ENCODE measurements around the gene SOX6.
A peak's percentile ranks its signal among the peaks of the same experiment; 100 is the strongest.

The SOX6 gene

GRCh38 chr11:16095756-16096155 lies 260.6 kb downstream of the SOX6 start:
- H3K36me3 ChIP-seq (ENCODE audit: control insufficient read depth, insufficient read depth, low read length), result no peaks in the 10 kb centered on the region
- H3K4me3 ChIP-seq (ENCODE audit: insufficient read depth, low read depth, low read length), result no peak overlapping the region
- no peaks in the 10 kb centered on the region for H3K27me3 ChIP-seq (ENCODE audit: control insufficient read depth, insufficient read depth, low read length, poor library complexity, severe bottlenecking)
- no peaks in the 10 kb centered on the region for H3K4me1 ChIP-seq (ENCODE audit: control insufficient read depth, insufficient read depth, low read length)
- 100% methylated on average over 1 of the region's 1 CpG; no CpG with 5 or more reads in 1 of the 2 experiments for WGBS, 2 experiments
- no peak overlapping the region for H3K27ac ChIP-seq (ENCODE audit: insufficient read depth, low read depth, low read length, poor library complexity, severe bottlenecking)
- H3K9me3 ChIP-seq (ENCODE audit: control insufficient read depth, low read length), result no peaks in the 10 kb centered on the region

GRCh38 chr11:16093889-16094653 lies 262.3 kb downstream of the SOX6 start:
- no peak overlapping the region for H3K4me3 ChIP-seq (ENCODE audit: insufficient read depth, low read depth, low read length)
- H3K36me3 ChIP-seq (ENCODE audit: control insufficient read depth, insufficient read depth, low read length), result no peaks in the 10 kb centered on the region
- no peak overlapping the region for H3K27ac ChIP-seq (ENCODE audit: insufficient read depth, low read depth, low read length, poor library complexity, severe bottlenecking)
- WGBS, 2 experiments, result 94 to 96% methylated on average over 3 of the region's 3 CpGs
- no peaks in the 10 kb centered on the region for H3K27me3 ChIP-seq (ENCODE audit: control insufficient read depth, insufficient read depth, low read length, poor library complexity, severe bottlenecking)
- H3K4me1 ChIP-seq (ENCODE audit: control insufficient read depth, insufficient read depth, low read length), result no peaks in the 10 kb centered on the region
- H3K9me3 ChIP-seq (ENCODE audit: control insufficient read depth, low read length), result no peaks in the 10 kb centered on the region

- Histone ChIP-seq H3K4me1 (ENCODE audit: control insufficient read depth, insufficient read depth, low read length) (no peaks in the 10 kb centered on the region), H3K27ac (ENCODE audit: insufficient read depth, low read depth, low read length, poor library complexity, severe bottlenecking) (no peak overlapping the region), H3K9me3 (ENCODE audit: control insufficient read depth, low read length) (no peaks in the 10 kb centered on the region), H3K4me3 (ENCODE audit: insufficient read depth, low read depth, low read length) (no peak overlapping the region), H3K36me3 (ENCODE audit: control insufficient read depth, insufficient read depth, low read length) (no peaks in the 10 kb centered on the region), H3K27me3 (ENCODE audit: control insufficient read depth, insufficient read depth, low read length, poor library complexity, severe bottlenecking) (no peaks in the 10 kb centered on the region)
- 94 to 100% methylated on average over 1 of the region's 1 CpG for WGBS, 2 experiments
Observed at GRCh38 chr11:16091862-16092261, 264.5 kb downstream of the SOX6 start.

GRCh38 chr11:16089481-16089880 lies 266.9 kb downstream of the SOX6 start:
- Histone ChIP-seq H3K27me3 (ENCODE audit: control insufficient read depth, insufficient read depth, low read length, poor library complexity, severe bottlenecking) (no peaks in the 10 kb centered on the region), H3K36me3 (ENCODE audit: control insufficient read depth, insufficient read depth, low read length) (no peaks in the 10 kb centered on the region), H3K9me3 (ENCODE audit: control insufficient read depth, low read length) (no peaks in the 10 kb centered on the region), H3K4me1 (ENCODE audit: control insufficient read depth, insufficient read depth, low read length) (peaks cover 9% of the 10 kb centered on the region), H3K27ac (ENCODE audit: insufficient read depth, low read depth, low read length, poor library complexity, severe bottlenecking) (no peak overlapping the region), H3K4me3 (ENCODE audit: insufficient read depth, low read depth, low read length) (no peak overlapping the region)
- no CpG with 5 or more reads among the region's 1 CpG for WGBS, 2 experiments

- Histone ChIP-seq H3K4me3 (ENCODE audit: insufficient read depth, low read depth, low read length) (no peak overlapping the region), H3K27ac (ENCODE audit: insufficient read depth, low read depth, low read length, poor library complexity, severe bottlenecking) (no peak overlapping the region), H3K9me3 (ENCODE audit: control insufficient read depth, low read length) (no peaks in the 10 kb centered on the region), H3K27me3 (ENCODE audit: control insufficient read depth, insufficient read depth, low read length, poor library complexity, severe bottlenecking) (no peaks in the 10 kb centered on the region), H3K4me1 (ENCODE audit: control insufficient read depth, insufficient read depth, low read length) (peaks cover 9% of the 10 kb centered on the region), H3K36me3 (ENCODE audit: control insufficient read depth, insufficient read depth, low read length) (no peaks in the 10 kb centered on the region)
- WGBS, 2 experiments, result 100% methylated on average over 1 of the region's 1 CpG; no CpG with 5 or more reads in 1 of the 2 experiments
Observed at GRCh38 chr11:16088774-16089173, 267.6 kb downstream of the SOX6 start.

GRCh38 chr11:16087886-16088285 lies 268.5 kb downstream of the SOX6 start:
- Histone ChIP-seq H3K4me1 (ENCODE audit: control insufficient read depth, insufficient read depth, low read length) (peaks cover 9% of the 10 kb centered on the region), H3K4me3 (ENCODE audit: insufficient read depth, low read depth, low read length) (no peak overlapping the region), H3K9me3 (ENCODE audit: control insufficient read depth, low read length) (no peaks in the 10 kb centered on the region), H3K36me3 (ENCODE audit: control insufficient read depth, insufficient read depth, low read length) (no peaks in the 10 kb centered on the region), H3K27me3 (ENCODE audit: control insufficient read depth, insufficient read depth, low read length, poor library complexity, severe bottlenecking) (no peaks in the 10 kb centered on the region), H3K27ac (ENCODE audit: insufficient read depth, low read depth, low read length, poor library complexity, severe bottlenecking) (no peak overlapping the region)
- 94 to 96% methylated on average over 2 of the region's 2 CpGs for WGBS, 2 experiments

GRCh38 chr11:16086229-16086819 lies 270.0 kb downstream of the SOX6 start:
- 59 to 64% methylated on average over 5 to 7 of the region's 7 CpGs for WGBS, 2 experiments
- peaks cover 17% of the 10 kb centered on the region for H3K4me1 ChIP-seq (ENCODE audit: control insufficient read depth, insufficient read depth, low read length)

GRCh38 chr11:16082095-16083055 lies 274.0 kb downstream of the SOX6 start:
- no peaks in the 10 kb centered on the region for H3K27me3 ChIP-seq (ENCODE audit: control insufficient read depth, insufficient read depth, low read length, poor library complexity, severe bottlenecking)
- H3K27ac ChIP-seq (ENCODE audit: insufficient read depth, low read depth, low read length, poor library complexity, severe bottlenecking), result no peak overlapping the region
- H3K4me1 ChIP-seq (ENCODE audit: control insufficient read depth, insufficient read depth, low read length), result peaks cover 17% of the 10 kb centered on the region
- H3K36me3 ChIP-seq (ENCODE audit: control insufficient read depth, insufficient read depth, low read length), result no peaks in the 10 kb centered on the region
- H3K4me3 ChIP-seq (ENCODE audit: insufficient read depth, low read depth, low read length), result no peak overlapping the region
- H3K9me3 ChIP-seq (ENCODE audit: control insufficient read depth, low read length), result no peaks in the 10 kb centered on the region
- 91% methylated on average over 2 of the region's 2 CpGs for WGBS, 2 experiments

More at GRCh38 chr11:16086229-16086819, 270.0 kb downstream of the SOX6 start:
- H3K27me3 ChIP-seq (ENCODE audit: control insufficient read depth, insufficient read depth, low read length, poor library complexity, severe bottlenecking), result no peaks in the 10 kb centered on the region
- peak overlapping the region; percentile 51 for H3K27ac ChIP-seq (ENCODE audit: insufficient read depth, low read depth, low read length, poor library complexity, severe bottlenecking)
- H3K36me3 ChIP-seq (ENCODE audit: control insufficient read depth, insufficient read depth, low read length), result no peaks in the 10 kb centered on the region
- no peak overlapping the region for H3K4me3 ChIP-seq (ENCODE audit: insufficient read depth, low read depth, low read length)
- no peaks in the 10 kb centered on the region for H3K9me3 ChIP-seq (ENCODE audit: control insufficient read depth, low read length)

- H3K4me3 ChIP-seq (ENCODE audit: insufficient read depth, low read depth, low read length), result no peak overlapping the region
- H3K4me1 ChIP-seq (ENCODE audit: control insufficient read depth, insufficient read depth, low read length), result peaks cover 17% of the 10 kb centered on the region
- H3K9me3 ChIP-seq (ENCODE audit: control insufficient read depth, low read length), result no peaks in the 10 kb centered on the region
- no peak overlapping the region for H3K27ac ChIP-seq (ENCODE audit: insufficient read depth, low read depth, low read length, poor library complexity, severe bottlenecking)
- WGBS, 2 experiments, result 87 to 91% methylated on average over 5 of the region's 5 CpGs
- H3K36me3 ChIP-seq (ENCODE audit: control insufficient read depth, insufficient read depth, low read length), result no peaks in the 10 kb centered on the region
- no peaks in the 10 kb centered on the region for H3K27me3 ChIP-seq (ENCODE audit: control insufficient read depth, insufficient read depth, low read length, poor library complexity, severe bottlenecking)
Observed at GRCh38 chr11:16081382-16082094, 274.8 kb downstream of the SOX6 start.

Data from ectodermal cell (in vitro differentiated cells).